Anterior cingulate cortex (tissue), 58 donors: ENCODE results near the gene LHX4.

Experiments
- DNase-seq, 58 donors: peaks; one replicate each; lab custom pipeline; 2025; lab: John Stamatoyannopoulos, UW

LHX4 gene

DNA sequence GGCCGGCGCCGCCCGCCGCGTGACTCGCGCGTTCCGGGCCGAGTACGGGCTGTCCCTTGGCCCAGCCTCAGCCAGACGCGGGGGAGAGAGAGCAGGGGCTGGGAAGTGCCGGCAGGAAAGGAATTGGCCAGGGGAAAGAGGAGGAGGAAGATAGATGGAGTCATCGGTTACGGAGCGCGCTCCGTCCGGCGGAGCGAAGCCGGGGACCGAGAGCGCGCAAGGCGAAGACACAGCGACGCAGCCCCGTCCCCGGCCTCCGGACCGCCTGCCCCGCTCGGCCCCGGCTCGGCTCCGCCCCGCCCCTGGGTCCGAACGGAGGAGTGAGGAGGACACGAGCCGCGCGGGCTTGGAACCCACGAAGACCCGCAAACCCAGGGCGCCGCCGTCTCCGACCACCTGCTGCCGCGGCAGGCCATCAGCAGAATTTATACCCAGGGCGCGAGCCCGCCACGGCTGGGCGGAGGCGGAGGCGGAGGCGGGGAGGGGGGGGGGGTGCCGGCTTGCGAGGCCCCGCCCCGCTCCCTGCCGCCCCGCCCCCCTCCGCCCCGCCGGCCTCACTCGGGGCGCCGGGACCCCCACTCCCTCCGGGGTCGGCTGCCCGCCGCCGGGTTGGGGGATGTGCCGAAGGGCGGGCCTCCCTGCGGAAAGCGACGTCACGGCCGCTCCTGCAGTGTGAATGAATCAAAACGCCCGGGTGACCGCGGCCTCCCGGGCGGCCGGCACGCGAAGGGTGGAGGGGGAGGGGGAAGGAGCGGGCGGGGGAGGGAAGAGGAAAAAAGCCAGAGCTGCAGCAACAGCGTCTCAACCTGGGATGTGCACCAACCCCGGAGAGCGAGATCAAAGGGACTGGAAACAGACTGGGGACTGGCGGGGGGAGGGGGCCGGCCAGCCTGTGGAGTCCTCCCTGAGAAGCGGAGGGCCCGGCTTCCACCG is at the start of gene LHX4:
Gene LHX4 (plus strand): TSS at position 782 of the 933 bp plus-strand sequence. CDS start 266 bp downstream, outside the sequence.
- DNase-seq: no peak

DNA sequence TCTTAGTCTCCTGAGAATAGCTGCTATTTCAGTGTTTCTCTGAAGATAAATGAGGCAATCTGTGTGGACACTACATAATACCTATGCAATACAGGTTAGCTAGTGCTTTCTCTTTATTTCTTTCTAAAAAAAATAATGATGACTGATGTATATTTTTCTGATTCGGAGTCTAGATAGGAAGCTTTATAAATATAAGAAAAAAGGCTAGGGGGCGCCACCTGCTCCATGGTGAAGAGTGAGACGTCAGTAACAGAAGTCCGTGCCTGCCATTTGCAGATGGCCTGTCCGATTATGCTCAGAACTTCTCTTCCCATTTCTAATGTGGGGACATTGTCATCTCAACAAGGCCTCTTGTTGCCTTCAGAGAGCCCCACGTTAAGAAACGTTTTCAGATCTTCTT is 49.0 kb upstream of the LHX4 start:
- peak in 1 of 58 donors; percentile 8 for DNase-seq

DNA sequence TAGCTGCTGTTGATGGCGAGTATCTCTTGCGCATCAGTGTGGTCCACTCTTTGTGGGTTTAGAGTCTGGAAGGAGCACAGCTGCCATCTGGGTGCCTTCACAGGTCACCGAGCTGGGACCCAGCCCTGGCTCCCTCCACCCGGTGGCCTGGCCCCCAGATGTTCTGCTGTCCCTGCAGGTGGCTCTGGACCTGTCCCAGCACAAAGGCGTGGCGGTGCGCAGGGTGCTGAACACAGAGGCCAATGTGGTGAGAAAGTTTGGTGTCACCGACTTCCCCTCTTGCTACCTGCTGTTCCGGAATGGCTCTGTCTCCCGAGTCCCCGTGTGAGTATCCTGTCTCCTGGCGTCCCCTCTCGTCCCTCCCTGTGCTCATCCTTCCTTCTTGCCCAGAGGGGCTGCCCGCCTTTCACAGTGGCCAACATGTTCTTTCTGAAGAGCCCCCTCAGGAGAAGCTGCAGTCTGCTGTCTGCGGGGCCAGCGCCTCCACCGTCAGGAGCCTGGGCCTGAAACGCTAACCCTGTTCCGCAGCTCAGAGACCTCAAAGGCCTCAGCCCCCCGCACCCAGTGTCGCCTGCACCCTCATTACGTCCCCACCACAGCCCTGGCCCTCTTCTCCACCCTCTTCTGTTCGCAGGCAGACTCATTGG is 47.9 kb upstream of the LHX4 start:
- DNase-seq: peak in 3 of 58 donors; percentile 13 to 58 (median 41)

DNA sequence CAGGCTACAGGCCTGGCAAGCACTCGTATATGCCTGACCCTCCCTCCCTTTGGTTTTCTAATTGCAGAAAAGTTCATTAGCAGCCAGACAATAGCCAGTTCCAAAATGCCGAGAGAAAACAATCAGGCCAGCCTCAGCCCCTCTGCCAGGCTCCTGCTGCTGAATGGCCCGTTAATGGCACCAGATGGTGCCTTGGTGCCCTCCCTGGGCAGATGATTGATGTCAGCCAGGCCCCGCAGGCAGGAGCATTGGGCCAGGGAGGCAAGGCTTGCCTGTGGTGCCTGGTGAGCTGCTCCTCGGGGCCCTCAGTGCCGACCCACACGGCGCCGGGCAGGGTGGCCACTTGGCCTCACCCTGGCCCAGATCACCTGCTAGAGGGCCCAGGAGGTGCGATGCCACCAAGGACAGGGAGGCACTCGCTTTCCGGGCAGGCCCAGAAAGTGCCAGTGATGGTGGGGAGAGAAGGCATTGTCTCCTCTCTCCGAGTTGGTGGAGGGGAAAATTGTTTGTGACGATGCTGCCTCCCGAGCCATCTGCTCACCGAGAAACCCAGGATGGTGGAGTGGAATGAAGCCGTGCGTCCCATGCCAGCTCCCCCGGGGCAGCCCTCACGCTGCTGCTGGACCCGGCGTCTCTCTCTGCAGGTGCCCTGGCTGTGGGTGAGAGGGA is 47.3 kb upstream of the LHX4 start:
- DNase-seq: peak in 24 of 58 donors; percentile 7 to 72 (median 32)

DNA sequence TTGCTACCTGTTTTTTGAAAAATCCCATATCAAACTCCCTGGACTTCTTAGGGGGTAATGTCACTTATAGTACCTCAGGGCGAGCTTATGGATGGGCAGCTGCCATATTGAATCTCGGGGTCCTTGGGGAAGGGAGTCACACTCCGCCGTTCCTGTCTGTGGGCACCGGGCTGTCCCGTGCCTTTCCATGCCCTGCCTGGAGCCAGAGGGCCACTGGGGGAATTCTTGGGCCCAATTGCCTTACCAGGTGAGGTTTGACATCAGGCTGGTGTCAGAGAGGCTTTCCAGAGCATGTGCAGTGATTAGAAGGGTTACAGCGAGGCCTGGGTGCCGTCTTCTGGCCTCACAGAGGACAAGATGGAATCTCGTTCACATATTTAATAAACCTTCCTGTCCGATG is 46.6 kb upstream of the LHX4 start:
- no peak for DNase-seq

DNA sequence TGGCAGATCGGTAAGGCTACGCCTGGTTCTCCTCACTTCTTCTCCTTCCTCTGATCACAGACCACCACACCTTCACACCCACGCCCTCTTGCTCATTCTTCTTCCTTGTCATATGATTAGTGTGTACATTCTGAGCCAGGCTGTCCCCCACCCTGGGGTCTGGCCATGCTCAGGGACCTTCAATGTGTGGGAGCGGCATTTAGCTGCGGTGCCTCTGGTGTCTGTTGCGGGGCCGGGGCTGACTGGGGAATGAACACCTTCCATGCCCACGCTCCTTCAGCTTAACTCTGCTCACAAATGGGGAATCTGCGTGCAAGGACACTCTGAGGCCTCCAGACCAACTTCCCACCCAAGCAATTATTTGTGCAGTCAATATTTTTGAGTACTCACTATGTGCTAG is 46.0 kb upstream of the LHX4 start:
- DNase-seq: no peak

DNA sequence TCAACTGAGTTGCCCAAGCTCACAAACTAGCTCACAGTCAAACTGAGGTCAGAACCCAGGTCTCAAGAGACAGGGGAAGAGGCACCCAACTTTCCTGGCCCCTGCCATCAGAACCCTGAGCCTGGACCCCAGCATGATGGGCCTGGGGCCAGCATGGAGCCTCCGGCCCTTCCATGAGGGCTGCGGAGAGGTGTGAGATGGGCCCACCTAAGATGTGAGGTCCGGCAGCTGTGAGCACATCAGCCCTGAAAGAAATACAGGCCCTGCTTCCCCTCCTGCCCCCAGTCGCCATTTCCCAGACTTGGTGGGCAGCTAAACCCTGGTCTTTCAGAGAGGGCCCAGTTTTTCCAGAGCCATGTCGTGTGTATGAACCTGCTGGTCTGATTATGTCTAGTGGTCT is 44.8 kb upstream of the LHX4 start:
- DNase-seq: no peak

DNA sequence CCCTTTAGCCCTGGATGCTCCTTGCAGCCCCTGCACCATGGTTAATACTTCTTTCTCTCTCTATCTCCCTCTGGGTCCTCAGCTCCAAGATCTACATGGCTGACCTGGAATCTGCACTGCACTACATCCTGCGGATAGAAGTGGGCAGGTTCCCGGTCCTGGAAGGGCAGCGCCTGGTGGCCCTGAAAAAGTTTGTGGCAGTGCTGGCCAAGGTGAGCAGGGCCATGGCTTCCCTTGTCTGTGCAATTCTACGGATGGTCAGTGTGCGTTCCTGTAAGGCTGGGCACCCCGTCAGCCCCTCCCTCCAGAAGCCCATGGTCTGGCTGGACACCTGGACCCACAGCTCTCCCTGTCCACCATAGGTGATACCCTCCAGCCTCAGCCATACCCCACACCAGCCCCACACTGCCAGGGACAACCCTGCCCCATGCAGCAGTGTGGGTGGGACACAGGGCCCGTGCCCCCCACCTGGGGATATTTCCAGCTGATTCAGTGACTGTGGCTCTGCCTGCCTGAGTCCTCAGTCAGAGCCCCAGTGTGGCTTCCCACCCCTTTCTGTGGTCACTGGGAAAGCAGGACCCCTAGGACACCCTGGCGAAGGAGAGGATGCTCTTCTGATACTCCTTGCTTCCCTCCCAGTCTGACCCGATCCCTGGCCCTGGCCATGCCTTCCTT is 44.0 kb upstream of the LHX4 start:
- no peak for DNase-seq

DNA sequence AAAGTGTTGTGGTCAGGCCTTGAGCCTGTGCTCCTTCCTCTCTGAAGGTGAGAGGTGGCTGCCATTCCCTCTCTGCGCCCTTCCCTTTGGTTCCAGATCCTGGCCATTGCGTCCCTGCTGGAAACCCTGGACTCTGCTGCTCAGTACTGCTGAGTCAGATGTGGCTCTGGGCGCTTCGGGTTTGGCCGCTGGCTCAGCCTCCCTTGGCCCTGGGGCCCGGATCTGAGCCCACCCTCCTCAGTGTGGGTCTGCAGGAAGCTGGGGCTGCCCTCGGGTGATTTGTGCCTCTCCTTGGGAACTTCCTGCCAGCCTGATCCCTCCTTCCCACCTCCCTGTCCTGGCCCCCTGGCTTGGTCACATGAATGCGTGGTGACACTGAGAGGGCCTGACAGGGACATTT is 43.2 kb upstream of the LHX4 start:
- peak in 2 of 58 donors; percentile 13 to 21 for DNase-seq

DNA sequence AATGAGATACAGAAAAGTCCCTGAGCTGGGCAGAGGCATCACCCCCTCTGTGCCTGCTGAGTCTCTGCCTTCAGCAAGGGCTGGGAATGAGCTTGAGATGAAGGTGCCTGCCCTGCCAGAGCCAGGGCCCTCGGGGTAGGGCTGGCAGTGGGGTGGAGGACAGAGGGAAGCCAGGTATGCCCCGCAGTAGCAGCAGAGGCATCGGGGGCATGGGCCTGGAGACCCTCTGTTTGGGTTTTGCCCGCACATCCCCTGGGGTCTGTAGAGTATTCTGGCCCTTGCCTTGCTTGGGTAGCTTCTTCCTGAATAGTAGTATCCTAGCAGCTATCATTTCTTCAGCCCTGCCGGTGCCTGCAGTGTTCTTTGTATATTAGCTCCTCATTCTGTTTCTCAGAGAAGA is 42.4 kb upstream of the LHX4 start:
- DNase-seq: no peak

DNA sequence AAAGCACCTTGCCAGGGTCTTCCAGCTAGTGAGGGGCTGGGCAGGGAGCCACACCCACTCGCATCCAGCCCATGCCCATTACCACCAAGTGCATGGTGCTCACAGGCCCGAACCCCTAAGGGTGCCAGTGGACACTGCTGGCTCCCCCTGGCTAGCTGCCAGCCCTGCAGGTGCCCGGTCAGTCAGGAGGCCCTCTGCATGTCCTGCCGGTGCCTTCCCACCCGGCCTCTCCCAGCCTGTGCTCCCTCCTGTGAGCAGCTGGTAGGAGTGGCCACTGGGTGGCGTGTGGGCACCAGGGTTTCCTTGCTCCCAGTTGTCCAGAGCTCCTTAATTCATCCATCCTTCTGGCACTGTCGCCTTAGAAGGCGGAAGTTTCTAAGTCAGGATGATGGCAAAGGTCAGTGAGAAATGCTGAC is 42.0 kb upstream of the LHX4 start:
- peak in 35 of 58 donors; percentile 7 to 67 (median 23) for DNase-seq

DNA sequence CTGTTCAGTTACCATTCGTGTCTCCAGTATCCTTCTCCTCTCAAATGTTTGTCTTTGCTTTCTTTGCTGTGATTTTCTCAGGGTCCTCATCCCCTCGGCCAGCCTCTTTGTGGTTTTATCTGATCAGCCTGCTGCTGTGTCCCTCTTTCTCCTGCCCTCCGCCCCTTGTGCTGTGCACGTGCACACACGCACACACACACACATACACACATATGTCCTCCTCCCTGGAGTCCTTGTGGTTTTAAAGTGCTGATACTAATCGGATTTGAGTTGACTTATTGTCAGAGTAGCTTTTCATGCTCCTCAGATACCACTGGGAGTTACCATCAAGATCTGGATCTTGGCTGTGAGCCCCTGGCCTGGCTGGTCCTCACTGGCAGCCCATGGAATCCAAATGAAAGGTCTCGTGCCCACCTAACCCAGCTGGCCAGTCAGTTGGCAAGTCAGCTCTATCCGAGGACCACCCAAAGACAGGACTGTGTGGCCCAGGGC is 41.3 kb upstream of the LHX4 start:
- DNase-seq: no peak

DNA sequence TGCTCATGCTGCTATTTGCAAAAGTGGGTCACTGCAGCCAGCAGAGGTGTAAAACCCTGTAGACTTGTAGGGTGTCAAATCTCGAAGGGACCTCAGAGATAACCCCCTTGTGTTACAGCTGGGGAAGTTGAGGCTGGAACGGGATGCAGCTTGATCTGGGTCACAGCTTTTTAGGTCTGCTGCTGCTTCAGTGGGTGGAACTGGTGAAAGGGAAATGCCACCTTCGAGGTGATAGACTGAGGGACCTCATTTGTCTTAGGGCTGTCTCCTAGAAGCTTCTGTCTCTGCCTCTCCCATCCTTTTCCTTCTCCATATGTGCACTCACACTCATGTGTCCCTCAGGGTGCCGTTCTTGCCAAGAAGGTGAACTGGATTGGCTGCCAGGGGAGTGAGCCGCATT is 40.0 kb upstream of the LHX4 start:
- no peak for DNase-seq

DNA sequence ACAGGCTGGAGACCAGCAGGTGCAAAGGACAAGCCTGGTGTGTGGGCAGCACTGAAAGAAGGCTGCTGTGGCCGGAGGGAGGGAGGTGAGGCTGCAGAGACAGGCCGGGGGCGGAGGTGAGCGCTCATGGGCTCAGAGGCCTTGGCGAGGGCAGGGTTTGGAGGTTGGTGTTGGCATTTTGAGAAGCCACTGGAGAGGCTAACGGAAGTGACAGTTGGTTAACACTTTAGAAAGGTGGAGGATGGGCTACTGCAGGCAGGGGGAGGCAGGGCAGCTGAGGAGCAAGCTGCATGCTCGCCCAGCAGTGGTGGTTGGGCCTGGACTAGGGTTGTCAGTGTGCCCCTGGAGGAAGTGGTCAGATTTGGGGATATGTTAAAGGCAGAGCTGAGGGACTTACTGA is 37.9 kb upstream of the LHX4 start:
- no peak for DNase-seq

DNA sequence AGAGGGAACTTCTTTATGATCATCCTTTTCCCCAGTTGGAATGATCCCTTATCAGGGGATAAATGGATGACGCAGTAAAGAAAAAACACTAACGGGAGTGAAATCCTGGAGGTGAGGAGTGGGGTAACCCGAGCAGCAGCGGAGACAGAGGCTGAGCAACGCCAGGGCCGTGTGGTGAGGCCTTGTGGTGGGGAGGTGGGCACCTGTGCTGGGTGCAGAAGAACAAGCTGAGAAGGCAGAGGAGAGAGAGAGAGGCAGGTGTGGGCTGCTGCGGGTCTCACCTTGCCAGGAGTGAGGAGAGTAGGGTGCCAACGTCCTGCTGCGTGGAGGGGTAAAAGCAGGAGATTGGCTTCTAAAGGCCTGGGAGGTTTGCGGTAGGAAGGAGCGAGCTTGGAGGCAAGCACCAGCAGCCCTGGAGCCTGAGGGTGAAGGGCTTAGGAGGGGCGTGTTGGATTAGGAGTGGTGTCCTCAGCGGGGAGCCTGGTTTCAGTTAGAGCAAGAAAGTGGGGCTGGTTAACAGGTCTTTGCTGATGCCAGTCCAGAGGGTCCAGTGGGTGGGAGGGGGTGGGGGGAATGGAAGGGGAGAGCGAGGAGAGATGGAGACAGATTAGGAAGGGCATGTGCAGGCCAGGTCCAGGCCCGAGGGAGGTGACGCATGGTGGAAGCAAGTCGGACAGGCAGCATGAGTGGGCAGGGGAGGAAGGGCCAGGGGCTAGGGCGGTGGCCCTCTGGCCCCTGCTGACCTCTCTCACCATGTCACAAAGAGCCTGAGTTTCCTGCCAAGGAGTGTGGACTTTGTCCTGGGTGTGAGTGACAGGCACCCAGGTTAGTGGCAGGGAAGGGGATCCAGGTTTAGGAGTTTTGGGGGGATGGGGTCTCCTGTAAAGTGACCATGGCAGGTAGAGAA is 36.7 kb upstream of the LHX4 start:
- no peak for DNase-seq

DNA sequence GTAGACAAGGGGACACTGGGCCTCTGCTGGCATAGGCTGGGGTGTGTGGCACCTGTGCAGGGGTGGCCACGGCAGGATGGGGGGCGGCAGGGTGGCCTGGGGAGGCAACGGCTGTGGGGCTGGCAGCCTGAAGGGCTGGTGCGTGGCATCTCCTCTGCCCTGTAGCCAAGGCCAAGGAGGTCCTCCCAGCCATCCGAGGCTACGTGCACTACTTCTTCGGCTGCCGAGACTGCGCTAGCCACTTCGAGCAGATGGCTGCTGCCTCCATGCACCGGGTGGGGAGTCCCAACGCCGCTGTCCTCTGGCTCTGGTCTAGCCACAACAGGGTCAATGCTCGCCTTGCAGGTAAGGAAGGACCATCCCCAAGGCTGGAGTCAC is 36.0 kb upstream of the LHX4 start:
- DNase-seq: no peak

DNA sequence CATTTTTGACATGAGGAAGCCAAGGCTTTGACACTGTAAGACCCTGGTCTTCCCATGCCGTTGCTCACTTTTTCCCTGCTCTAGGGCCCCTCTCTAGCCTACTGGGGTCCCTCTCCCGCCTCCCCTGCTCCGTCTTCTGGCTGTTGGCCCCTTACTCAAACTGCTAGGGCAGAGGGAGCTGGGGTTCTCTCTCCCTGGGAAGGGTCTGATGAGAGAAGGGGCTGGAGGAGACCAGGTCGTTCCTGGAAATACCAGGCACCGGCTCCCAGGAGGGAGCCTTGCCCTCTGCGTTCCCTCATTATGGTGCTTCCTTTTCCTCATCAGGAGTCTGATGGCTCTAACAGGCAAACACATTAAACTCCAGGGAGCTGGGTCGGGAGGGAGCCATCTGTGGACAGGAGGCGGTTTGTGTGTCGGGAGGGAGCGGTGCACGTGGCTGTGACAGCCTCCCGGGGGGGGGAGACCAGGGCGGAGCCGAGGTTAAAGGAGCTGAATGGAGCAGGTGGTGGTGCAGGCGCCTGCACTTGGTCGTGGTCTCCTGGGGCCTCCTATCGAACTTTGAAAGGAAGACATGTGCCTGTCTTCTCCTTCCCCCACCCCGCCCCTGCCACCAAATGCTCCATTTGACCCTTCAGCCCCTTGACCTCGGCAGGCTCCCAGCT is 35.4 kb upstream of the LHX4 start:
- no peak for DNase-seq

DNA sequence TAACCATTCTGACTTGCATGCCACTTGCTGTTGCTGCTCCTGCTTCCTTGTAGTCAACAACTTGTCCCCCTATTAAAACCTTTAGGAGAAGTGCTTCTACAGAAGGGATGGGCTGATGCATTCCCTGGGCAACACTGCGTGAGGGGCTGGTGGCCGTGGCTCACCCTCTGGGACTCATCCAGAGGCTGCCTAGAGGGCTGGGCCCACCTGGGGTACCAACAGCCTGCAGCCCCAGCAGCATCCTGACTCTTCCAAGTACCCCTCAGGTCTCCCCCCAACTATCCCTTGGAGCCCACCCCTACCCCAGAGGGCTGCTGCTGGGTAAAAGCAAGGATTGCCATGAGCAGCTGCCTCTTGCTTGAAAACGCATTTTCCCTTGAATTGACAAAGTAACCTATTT is 34.7 kb upstream of the LHX4 start:
- DNase-seq: no peak

DNA sequence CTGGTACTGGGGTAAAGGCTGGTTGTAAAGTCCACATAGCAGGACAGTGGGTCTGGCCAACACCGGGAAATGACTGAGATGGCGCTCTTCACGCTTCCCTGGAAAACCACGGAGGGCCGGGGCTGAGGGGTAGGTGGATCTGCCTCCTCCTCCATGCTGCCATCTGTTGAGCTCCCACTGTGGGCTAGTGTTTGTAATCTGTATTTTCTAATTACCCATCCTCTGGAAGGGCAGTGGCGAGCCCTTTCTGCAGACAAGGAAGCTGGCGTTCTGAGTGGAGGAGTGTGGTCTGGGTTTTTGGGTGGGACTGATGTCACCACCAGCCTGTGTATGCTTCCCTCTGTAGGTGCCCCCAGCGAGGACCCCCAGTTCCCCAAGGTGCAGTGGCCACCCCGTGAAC is 34.1 kb upstream of the LHX4 start:
- no peak for DNase-seq
